ENCODE results near the gene CDKN1C. TPM values are rescaled to one million over a fixed set of nuclear protein-coding genes. Genes with fewer than 3 reads are reported as not detected.
A peak's percentile ranks its signal among the peaks of the same experiment; 100 is the strongest.

Gene CDKN1C
- polyA plus RNA-seq, 2 donors = 12.1 to 27.5 TPM

DNA sequence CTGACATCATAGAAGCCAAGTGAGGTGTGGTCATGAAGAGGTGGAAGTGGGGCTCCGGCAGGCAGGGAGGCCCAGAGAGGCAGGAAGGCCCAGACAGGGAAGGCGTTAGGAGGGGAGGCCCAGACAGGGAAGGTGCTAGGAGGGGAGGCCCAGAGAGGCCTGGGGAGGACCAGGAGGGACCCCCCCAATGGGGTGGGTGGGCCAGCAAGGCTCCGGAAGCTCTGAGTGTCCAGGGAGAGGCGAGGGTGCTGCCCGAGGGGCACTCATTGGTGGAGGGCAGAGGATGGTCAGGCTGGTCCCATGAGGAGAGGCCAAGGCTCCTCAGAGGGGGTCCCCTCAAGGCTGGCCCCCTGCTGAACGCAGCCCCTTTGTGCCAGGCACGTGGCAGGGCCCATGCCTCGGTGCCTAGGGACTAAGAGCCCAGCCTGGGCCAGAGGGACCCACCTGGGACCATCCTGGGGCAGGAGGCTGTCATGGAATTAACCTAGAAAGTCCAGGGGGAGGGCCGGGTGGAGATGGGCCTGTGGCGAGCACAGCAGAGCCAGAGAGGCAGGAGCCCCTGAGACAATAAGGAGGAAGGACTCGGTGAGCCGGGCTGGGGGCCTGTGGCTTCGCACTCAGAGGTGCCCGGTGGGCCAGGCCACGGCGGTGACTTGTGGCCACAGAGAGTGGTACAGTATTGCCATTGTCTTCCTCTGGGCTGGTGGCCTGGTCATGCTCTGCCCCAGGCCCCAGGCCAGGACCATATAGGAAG is 31.5 kb upstream of the CDKN1C start:
- Histone ChIP-seq H3K36me3 (ENCODE audit: control insufficient read depth in 2 of 2, insufficient read depth in 2 of 2, low read length in 1 of 2) (peaks cover 0 to 3% of the 10 kb centered on the region in 2 donors), H3K4me1 (ENCODE audit: control insufficient read depth in 2 of 2, insufficient read depth in 2 of 2, low read length in 1 of 2) (peaks cover 0 to 16% of the 10 kb centered on the region in 2 donors), H3K27me3 (ENCODE audit: control insufficient read depth in 1 of 2, insufficient read depth in 2 of 2, low read length in 2 of 2) (no peaks in the 10 kb centered on the region), H3K4me3 (ENCODE audit: low read depth in 1 of 2, low read length in 2 of 2) (no peak overlapping the region), H3K9me3 (ENCODE audit: control insufficient read depth in 2 of 2, insufficient read depth in 1 of 2, low read depth in 1 of 2, low read length in 1 of 2) (no peaks in the 10 kb centered on the region), H3K27ac (ENCODE audit: low read depth in 2 of 2, low read length in 1 of 2) (no peak overlapping the region)
- WGBS, 2 donors = 92 to 94% methylated on average over 15 to 16 of the region's 16 CpGs

DNA sequence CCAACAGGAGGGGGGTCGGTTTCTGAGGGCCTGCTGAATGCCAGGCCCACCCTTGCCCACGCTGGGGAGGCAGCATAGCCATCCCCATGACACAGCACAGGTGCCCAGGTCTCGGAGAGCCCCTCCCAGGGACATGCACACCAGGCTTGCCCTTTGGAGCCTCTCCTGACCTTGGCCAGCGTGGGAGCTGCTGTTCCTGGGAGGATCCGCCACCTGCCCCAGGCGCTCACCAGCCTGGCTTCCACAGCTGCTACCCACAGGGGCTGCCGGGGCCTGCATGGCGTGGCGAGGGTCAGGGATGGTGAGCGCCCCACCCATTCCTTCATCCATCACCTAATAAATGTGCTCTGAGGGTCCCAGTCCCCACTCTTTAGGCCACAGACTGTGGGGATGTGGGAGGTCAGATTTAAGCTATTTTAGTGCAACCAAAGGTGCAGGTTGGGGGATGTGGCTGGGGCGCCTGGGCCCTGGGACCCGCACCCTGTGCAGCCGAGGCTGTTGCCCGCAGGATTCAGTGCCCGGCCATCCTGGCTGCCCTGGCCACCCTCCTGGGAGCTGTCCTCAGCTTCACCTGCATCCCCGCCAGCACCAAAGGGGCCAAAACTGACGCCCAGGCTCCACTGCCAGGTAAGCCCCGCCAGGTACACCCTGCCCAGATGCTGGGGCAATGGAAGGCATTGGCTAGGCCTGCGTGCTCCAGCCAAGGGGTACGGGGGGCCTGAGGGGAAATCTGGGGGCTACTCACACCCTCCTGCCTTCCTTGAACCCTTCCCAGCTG is 30.7 kb upstream of the CDKN1C start:
- Histone ChIP-seq H3K4me1 (ENCODE audit: control insufficient read depth in 2 of 2, insufficient read depth in 2 of 2, low read length in 1 of 2) (peaks cover 0 to 24% of the 10 kb centered on the region in 2 donors), H3K27me3 (ENCODE audit: control insufficient read depth in 1 of 2, insufficient read depth in 2 of 2, low read length in 2 of 2) (no peaks in the 10 kb centered on the region), H3K4me3 (ENCODE audit: low read depth in 1 of 2, low read length in 2 of 2) (no peak overlapping the region), H3K27ac (ENCODE audit: low read depth in 2 of 2, low read length in 1 of 2) (no peak overlapping the region), H3K36me3 (ENCODE audit: control insufficient read depth in 2 of 2, insufficient read depth in 2 of 2, low read length in 1 of 2) (peaks cover 0 to 3% of the 10 kb centered on the region in 2 donors), H3K9me3 (ENCODE audit: control insufficient read depth in 2 of 2, insufficient read depth in 1 of 2, low read depth in 1 of 2, low read length in 1 of 2) (no peaks in the 10 kb centered on the region)
- WGBS, 2 donors = 88 to 89% methylated on average over 20 of the region's 20 CpGs

DNA sequence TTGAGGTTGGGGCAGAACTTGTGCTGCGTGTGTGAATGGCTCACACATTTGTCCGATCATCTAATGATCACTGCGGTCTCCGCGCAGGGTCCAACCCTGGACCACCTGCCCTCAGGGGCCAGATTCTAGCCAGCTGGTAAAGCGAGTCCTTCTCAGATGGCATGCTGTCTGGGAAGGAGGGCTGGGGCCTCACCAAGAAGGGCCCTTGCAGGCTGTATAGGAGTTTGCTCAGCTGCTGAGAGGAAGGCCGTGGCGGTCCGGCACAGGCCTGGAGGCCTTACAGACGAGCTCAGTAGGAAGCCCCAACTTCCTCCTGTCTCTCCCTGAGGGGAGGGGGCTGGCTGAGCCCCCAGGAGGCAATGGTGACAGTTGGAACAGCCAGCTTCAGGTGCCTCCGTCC is 29.9 kb upstream of the CDKN1C start:
- WGBS, 2 donors = 90 to 91% methylated on average over 11 of the region's 11 CpGs
- no peaks in the 10 kb centered on the region for H3K27me3 ChIP-seq (ENCODE audit: control insufficient read depth in 1 of 2, insufficient read depth in 2 of 2, low read length in 2 of 2)

DNA sequence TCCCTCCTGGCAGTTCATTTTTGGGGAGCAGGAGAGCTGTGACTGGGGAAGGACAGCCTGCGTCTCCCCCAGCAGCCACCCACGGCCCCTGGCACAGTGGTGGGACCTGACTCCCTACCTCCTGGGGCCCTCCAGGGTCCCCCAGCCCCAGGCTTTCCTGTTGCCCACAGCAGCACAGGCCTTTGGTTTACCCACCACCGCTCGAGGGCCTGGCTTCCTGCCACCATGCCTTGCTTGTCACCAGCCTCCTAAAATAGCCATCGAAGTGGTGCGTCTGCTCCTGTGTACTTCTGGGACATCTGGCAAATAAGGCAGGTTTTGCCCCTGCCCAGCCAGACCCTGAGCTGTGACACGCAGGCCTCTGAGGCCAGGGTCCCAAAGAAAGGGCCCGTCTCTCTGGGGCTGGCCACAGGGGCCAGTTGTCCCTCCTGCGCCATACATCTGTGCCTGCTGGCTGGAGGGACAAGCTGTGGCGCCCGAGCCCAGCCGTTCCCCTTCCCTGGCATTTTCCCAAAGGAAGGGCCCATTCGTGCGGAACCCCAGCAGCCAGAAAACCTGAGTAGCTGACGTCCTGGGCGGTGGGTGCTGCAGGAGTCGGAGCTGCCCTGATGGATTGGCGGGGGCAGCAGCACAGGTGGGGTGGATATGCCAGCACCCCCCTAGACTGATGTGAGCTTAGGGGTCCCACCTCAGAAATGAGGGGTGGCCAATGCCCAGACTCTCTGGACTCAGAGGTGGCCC is 29.1 kb upstream of the CDKN1C start:
- Histone ChIP-seq H3K36me3 (ENCODE audit: control insufficient read depth in 2 of 2, insufficient read depth in 2 of 2, low read length in 1 of 2) (peaks cover 0 to 3% of the 10 kb centered on the region in 2 donors), H3K4me3 (ENCODE audit: low read depth in 1 of 2, low read length in 2 of 2) (no peak overlapping the region), H3K9me3 (ENCODE audit: control insufficient read depth in 2 of 2, insufficient read depth in 1 of 2, low read depth in 1 of 2, low read length in 1 of 2) (no peaks in the 10 kb centered on the region), H3K27me3 (ENCODE audit: control insufficient read depth in 1 of 2, insufficient read depth in 2 of 2, low read length in 2 of 2) (no peaks in the 10 kb centered on the region), H3K27ac (ENCODE audit: low read depth in 2 of 2, low read length in 1 of 2) (no peak overlapping the region), H3K4me1 (ENCODE audit: control insufficient read depth in 2 of 2, insufficient read depth in 2 of 2, low read length in 1 of 2) (peaks cover 3 to 26% of the 10 kb centered on the region in 2 donors)
- WGBS, 2 donors = 77% methylated on average over 18 of the region's 18 CpGs

More for the DNA sequence above, 29.9 kb upstream of the CDKN1C start:
- H3K27ac ChIP-seq (ENCODE audit: low read depth in 2 of 2, low read length in 1 of 2) = no peak overlapping the region
- no peaks in the 10 kb centered on the region for H3K9me3 ChIP-seq (ENCODE audit: control insufficient read depth in 2 of 2, insufficient read depth in 1 of 2, low read depth in 1 of 2, low read length in 1 of 2)
- H3K4me3 ChIP-seq (ENCODE audit: low read depth in 1 of 2, low read length in 2 of 2) = no peak overlapping the region
- peaks cover 0 to 3% of the 10 kb centered on the region in 2 donors for H3K36me3 ChIP-seq (ENCODE audit: control insufficient read depth in 2 of 2, insufficient read depth in 2 of 2, low read length in 1 of 2)
- H3K4me1 ChIP-seq (ENCODE audit: control insufficient read depth in 2 of 2, insufficient read depth in 2 of 2, low read length in 1 of 2) = peaks cover 3 to 26% of the 10 kb centered on the region in 2 donors

DNA sequence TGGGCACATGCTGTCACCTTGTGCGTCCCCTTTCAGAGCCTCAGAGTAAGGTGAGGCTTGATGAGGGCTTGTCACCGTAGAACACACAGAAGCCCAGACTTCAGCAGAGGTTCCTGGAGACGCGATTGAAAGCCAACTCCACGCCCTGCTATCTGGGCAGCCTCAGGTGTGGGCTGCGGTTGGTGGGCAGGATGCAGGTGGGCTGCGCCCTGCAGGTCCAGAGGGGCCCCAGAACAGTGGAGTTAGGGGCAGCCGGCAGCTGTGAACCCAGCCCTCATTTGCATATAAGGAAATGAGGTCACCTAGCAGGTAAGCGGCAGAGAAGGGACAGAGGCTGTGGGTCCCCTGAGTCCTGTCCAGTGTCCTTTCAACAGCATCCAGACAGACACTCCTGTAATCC is 28.2 kb upstream of the CDKN1C start:
- Histone ChIP-seq H3K36me3 (ENCODE audit: control insufficient read depth in 2 of 2, insufficient read depth in 2 of 2, low read length in 1 of 2) (peaks cover 0 to 3% of the 10 kb centered on the region in 2 donors), H3K27ac (ENCODE audit: low read depth in 2 of 2, low read length in 1 of 2) (peak overlapping the region; percentile 2 to 96), H3K4me3 (ENCODE audit: low read depth in 1 of 2, low read length in 2 of 2) (no peak overlapping the region), H3K27me3 (ENCODE audit: control insufficient read depth in 1 of 2, insufficient read depth in 2 of 2, low read length in 2 of 2) (no peaks in the 10 kb centered on the region), H3K4me1 (ENCODE audit: control insufficient read depth in 2 of 2, insufficient read depth in 2 of 2, low read length in 1 of 2) (peaks cover 3 to 26% of the 10 kb centered on the region in 2 donors), H3K9me3 (ENCODE audit: control insufficient read depth in 2 of 2, insufficient read depth in 1 of 2, low read depth in 1 of 2, low read length in 1 of 2) (no peaks in the 10 kb centered on the region)
- WGBS, 2 donors = 53 to 54% methylated on average over 9 of the region's 9 CpGs

DNA sequence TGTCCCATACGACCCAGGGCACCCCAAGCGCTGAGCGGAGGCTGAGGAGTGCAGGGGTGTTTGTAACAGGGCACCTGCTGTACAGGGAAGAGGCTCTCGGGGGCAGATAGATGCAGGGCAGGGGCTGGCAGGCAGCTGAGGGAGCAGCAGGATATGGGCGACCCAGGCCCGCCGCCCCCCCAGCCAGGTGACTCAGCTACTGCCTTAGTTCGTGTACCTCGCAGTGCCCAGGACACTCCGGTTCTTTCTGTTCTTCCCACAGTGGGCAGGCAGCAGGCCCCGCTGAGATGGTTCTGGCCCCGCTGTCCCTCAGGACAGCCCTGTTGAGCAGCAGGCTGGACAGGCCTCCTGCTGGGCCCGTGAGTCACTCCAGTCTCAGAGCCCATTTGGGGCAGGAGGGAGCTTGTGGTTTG is 27.4 kb upstream of the CDKN1C start:
- no peaks in the 10 kb centered on the region for H3K27me3 ChIP-seq (ENCODE audit: control insufficient read depth in 1 of 2, insufficient read depth in 2 of 2, low read length in 2 of 2)
- WGBS, 2 donors = 58 to 62% methylated on average over 12 to 13 of the region's 13 CpGs
- no peaks in the 10 kb centered on the region for H3K9me3 ChIP-seq (ENCODE audit: control insufficient read depth in 2 of 2, insufficient read depth in 1 of 2, low read depth in 1 of 2, low read length in 1 of 2)
- no peaks in the 10 kb centered on the region for H3K36me3 ChIP-seq (ENCODE audit: control insufficient read depth in 2 of 2, insufficient read depth in 2 of 2, low read length in 1 of 2)
- H3K4me3 ChIP-seq (ENCODE audit: low read depth in 1 of 2, low read length in 2 of 2) = no peak overlapping the region
- H3K4me1 ChIP-seq (ENCODE audit: control insufficient read depth in 2 of 2, insufficient read depth in 2 of 2, low read length in 1 of 2) = peaks cover 3 to 26% of the 10 kb centered on the region in 2 donors
- H3K27ac ChIP-seq (ENCODE audit: low read depth in 2 of 2, low read length in 1 of 2) = peak overlapping the region; percentile 82 to 96

DNA sequence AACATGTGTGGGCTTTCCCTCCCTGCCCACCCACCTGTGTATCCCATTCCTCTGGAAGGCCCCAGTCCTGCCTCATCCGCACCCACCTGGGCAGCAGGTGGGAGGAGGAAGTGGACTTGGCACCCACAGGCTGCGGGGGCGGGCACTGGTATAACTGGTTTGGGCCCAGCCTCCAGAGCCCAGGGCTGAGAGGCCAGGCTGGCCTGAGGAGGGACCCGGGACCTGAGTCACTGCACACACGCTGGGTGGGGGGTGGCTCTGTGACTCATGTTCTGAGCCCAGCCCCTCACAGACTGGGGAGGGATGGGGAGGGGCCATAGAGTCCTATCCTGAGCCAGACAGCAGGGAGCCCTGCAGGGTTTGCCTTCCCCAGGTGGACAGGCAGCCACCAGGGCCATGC is 26.9 kb upstream of the CDKN1C start:
- Histone ChIP-seq H3K27ac (ENCODE audit: low read depth in 2 of 2, low read length in 1 of 2) (peak overlapping the region; percentile 96 to 97), H3K9me3 (ENCODE audit: control insufficient read depth in 2 of 2, insufficient read depth in 1 of 2, low read depth in 1 of 2, low read length in 1 of 2) (no peaks in the 10 kb centered on the region), H3K4me1 (ENCODE audit: control insufficient read depth in 2 of 2, insufficient read depth in 2 of 2, low read length in 1 of 2) (peaks cover 3 to 26% of the 10 kb centered on the region in 2 donors), H3K4me3 (ENCODE audit: low read depth in 1 of 2, low read length in 2 of 2) (no peak overlapping the region), H3K27me3 (ENCODE audit: control insufficient read depth in 1 of 2, insufficient read depth in 2 of 2, low read length in 2 of 2) (no peaks in the 10 kb centered on the region), H3K36me3 (ENCODE audit: control insufficient read depth in 2 of 2, insufficient read depth in 2 of 2, low read length in 1 of 2) (no peaks in the 10 kb centered on the region)
- 29 to 43% methylated on average over 4 to 5 of the region's 5 CpGs for WGBS, 2 donors

DNA sequence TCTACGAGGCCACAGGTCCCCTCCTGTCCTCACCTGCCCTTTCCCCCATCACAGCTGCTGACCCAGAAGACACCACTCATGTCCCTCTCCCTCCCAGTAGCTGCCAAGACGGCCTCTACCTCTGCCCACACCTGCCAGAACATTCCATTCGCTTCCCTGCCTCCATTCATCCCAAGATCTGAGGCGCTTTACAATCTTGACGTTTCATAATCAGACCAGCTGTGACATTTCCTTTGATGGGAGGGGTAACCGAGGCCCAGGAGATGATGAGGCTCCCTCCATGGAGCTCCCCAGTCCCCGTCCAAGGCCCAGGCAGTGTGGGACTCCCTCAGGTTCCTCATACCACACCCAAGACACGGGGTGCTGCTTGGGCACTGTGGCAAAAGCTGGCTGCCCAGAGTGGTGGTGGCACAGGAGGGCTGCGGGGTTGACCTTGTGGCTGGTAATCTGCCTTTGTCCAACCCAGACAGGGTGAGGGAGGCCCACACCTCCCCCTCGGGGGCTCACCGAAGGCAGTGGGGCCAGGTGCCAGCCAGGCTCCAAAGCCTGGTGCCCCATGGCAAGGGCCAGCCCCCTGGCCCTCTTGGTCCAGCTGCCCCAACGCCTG is 26.3 kb upstream of the CDKN1C start:
- Histone ChIP-seq H3K27ac (ENCODE audit: low read depth in 2 of 2, low read length in 1 of 2) (peak overlapping the region; percentile 96 to 97), H3K27me3 (ENCODE audit: control insufficient read depth in 1 of 2, insufficient read depth in 2 of 2, low read length in 2 of 2) (no peaks in the 10 kb centered on the region)
- 41 to 54% methylated on average over 12 of the region's 12 CpGs for WGBS, 2 donors

More for the DNA sequence above, 26.3 kb upstream of the CDKN1C start:
- Histone ChIP-seq H3K4me3 (ENCODE audit: low read depth in 1 of 2, low read length in 2 of 2) (no peak overlapping the region), H3K36me3 (ENCODE audit: control insufficient read depth in 2 of 2, insufficient read depth in 2 of 2, low read length in 1 of 2) (no peaks in the 10 kb centered on the region), H3K9me3 (ENCODE audit: control insufficient read depth in 2 of 2, insufficient read depth in 1 of 2, low read depth in 1 of 2, low read length in 1 of 2) (no peaks in the 10 kb centered on the region), H3K4me1 (ENCODE audit: control insufficient read depth in 2 of 2, insufficient read depth in 2 of 2, low read length in 1 of 2) (peaks cover 3 to 26% of the 10 kb centered on the region in 2 donors)

All from esophagus (tissue), 2 donors.